Measurements from ENCODE around the gene FBLIM1.
"Not testable (repeated sequence)": the region's sequence is repeated elsewhere in the genome, so short reads cannot be mapped to it uniquely, and the experiment has no call there.

The FBLIM1 gene

DNA sequence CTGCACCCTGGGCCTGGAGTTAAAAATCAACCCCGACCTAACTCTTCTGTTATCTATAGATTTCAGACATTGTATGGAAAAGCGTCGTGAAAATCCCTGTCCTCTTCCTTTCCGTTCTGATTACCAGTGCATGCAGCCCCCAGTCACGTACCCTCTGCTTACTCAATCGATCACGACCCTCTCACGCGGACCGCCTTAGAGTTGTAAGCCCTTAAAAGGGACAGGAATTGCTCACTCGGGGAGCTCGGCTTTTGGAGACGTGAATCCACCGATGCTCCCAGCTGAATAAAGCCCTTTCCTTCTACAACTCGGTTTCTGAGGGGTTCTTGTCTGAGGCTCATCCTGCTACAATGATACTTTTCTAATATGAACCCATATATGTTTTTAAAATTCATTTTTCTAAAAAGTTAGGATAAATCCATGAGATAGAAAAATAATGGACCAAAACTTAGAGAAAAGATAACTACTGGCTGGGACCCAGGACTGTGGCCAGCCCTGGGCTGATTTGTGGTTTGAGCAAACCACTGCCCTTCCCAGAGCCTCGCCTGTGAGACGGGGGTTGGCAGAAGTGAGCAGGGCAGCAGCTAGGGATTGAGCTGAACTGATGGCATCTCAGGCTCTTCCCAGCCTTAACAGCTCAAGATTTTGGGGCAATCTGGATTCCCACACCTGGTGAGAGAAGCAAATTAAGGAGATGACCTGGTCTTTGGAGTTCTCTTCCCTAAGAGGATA lies 43.8 kb downstream of the FBLIM1 start:
- no peaks in the 10 kb centered on the region for H3K27me3 ChIP-seq (ENCODE audit: low read length)

GRCh38 chr1:15803380-15803779 lies 44.8 kb downstream of the FBLIM1 start:
- no peak overlapping the region for H3K9ac ChIP-seq (ENCODE audit: low read length)
- no peaks in the 10 kb centered on the region for H3K79me2 ChIP-seq (ENCODE audit: insufficient read depth, low read length)
- no peaks in the 10 kb centered on the region for H3K9me3 ChIP-seq (ENCODE audit: insufficient read depth, low read length)
- no peak overlapping the region for H3K27ac ChIP-seq (ENCODE audit: low read depth, low read length)
- H3F3A ChIP-seq (ENCODE audit: insufficient read depth) = no peaks in the 10 kb centered on the region
- no peak overlapping the region for H3K4me3 ChIP-seq (ENCODE audit: insufficient read depth, low read length, poor library complexity, severe bottlenecking)
- no peak overlapping the region for H3K4me2 ChIP-seq (ENCODE audit: low read depth, low read length, poor library complexity, severe bottlenecking)
- no peaks in the 10 kb centered on the region for H3K9me2 ChIP-seq (replicated peaks; ENCODE audit: insufficient read depth, low read length)
- no peak for TF ChIP-seq EZH2phosphoT487 (conservative IDR thresholded peaks at IDR 0.05; ENCODE audit: low read length)
- TF ChIP-seq, protein P1, sequence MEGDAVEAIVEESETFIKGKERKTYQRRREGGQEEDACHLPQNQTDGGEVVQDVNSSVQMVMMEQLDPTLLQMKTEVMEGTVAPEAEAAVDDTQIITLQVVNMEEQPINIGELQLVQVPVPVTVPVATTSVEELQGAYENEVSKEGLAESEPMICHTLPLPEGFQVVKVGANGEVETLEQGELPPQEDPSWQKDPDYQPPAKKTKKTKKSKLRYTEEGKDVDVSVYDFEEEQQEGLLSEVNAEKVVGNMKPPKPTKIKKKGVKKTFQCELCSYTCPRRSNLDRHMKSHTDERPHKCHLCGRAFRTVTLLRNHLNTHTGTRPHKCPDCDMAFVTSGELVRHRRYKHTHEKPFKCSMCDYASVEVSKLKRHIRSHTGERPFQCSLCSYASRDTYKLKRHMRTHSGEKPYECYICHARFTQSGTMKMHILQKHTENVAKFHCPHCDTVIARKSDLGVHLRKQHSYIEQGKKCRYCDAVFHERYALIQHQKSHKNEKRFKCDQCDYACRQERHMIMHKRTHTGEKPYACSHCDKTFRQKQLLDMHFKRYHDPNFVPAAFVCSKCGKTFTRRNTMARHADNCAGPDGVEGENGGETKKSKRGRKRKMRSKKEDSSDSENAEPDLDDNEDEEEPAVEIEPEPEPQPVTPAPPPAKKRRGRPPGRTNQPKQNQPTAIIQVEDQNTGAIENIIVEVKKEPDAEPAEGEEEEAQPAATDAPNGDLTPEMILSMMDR (IDR thresholded peaks at IDR 0.05; ENCODE audit: insufficient read depth, low read length, poor library complexity, severe bottlenecking) = no peak
- H2AFZ ChIP-seq (ENCODE audit: low read depth, low read length, severe bottlenecking) = no peak overlapping the region
- no peaks in the 10 kb centered on the region for H3K27me3 ChIP-seq (ENCODE audit: low read length)
- no peaks in the 10 kb centered on the region for H3K36me3 ChIP-seq (ENCODE audit: low read length)
- H4K20me1 ChIP-seq (ENCODE audit: low read depth, low read length) = no peaks in the 10 kb centered on the region

More for the DNA sequence above, 43.8 kb downstream of the FBLIM1 start:
- H3K27ac ChIP-seq (ENCODE audit: low read depth, low read length) = no peak overlapping the region
- H3K9ac ChIP-seq (ENCODE audit: low read length) = no peak overlapping the region
- no peaks in the 10 kb centered on the region for H3F3A ChIP-seq (ENCODE audit: insufficient read depth)
- TF ChIP-seq, protein P1 (IDR thresholded peaks at IDR 0.05; ENCODE audit: insufficient read depth, low read length, poor library complexity, severe bottlenecking) = no peak
- TF ChIP-seq EZH2phosphoT487 (conservative IDR thresholded peaks at IDR 0.05; ENCODE audit: low read length) = no peak
- no peaks in the 10 kb centered on the region for H3K9me2 ChIP-seq (replicated peaks; ENCODE audit: insufficient read depth, low read length)
- H3K9me3 ChIP-seq (ENCODE audit: insufficient read depth, low read length) = no peaks in the 10 kb centered on the region
- H2AFZ ChIP-seq (ENCODE audit: low read depth, low read length, severe bottlenecking) = no peak overlapping the region
- no peaks in the 10 kb centered on the region for H3K36me3 ChIP-seq (ENCODE audit: low read length)
- H3K79me2 ChIP-seq (ENCODE audit: insufficient read depth, low read length) = no peaks in the 10 kb centered on the region
- no peaks in the 10 kb centered on the region for H4K20me1 ChIP-seq (ENCODE audit: low read depth, low read length)
- H3K4me3 ChIP-seq (ENCODE audit: insufficient read depth, low read length, poor library complexity, severe bottlenecking) = no peak overlapping the region
- H3K4me2 ChIP-seq (ENCODE audit: low read depth, low read length, poor library complexity, severe bottlenecking) = no peak overlapping the region

GRCh38 chr1:15804060-15804459 lies 45.5 kb downstream of the FBLIM1 start:
- Histone ChIP-seq H3K36me3 (ENCODE audit: low read length) (no peaks in the 10 kb centered on the region), H3K27me3 (ENCODE audit: low read length) (no peaks in the 10 kb centered on the region), H3K4me2 (ENCODE audit: low read depth, low read length, poor library complexity, severe bottlenecking) (no peak overlapping the region), H3K79me2 (ENCODE audit: insufficient read depth, low read length) (no peaks in the 10 kb centered on the region), H4K20me1 (ENCODE audit: low read depth, low read length) (no peaks in the 10 kb centered on the region), H3K4me3 (ENCODE audit: insufficient read depth, low read length, poor library complexity, severe bottlenecking) (no peak overlapping the region), H3K27ac (ENCODE audit: low read depth, low read length) (no peak overlapping the region), H3K9me3 (ENCODE audit: insufficient read depth, low read length) (no peaks in the 10 kb centered on the region), H3F3A (ENCODE audit: insufficient read depth) (no peaks in the 10 kb centered on the region), H3K9me2 (replicated peaks; ENCODE audit: insufficient read depth, low read length) (no peaks in the 10 kb centered on the region), H2AFZ (ENCODE audit: low read depth, low read length, severe bottlenecking) (no peak overlapping the region), H3K9ac (ENCODE audit: low read length) (no peak overlapping the region)
- no peak for TF ChIP-seq EZH2phosphoT487 (conservative IDR thresholded peaks at IDR 0.05; ENCODE audit: low read length)

GRCh38 chr1:15807121-15807520 lies 48.5 kb downstream of the FBLIM1 start:
- H3K27ac ChIP-seq (ENCODE audit: low read depth, low read length) = no peak overlapping the region

GRCh38 chr1:15807549-15807948 lies 49.0 kb downstream of the FBLIM1 start, which contains the start of gene UQCRHL:
UQCRHL (minus strand) TSS chr1:15807649; CDS start chr1:15807649, 0 bp downstream.
- not testable (repeated sequence) for H4K20me1 ChIP-seq (ENCODE audit: low read depth, low read length); H3K9me2 ChIP-seq (replicated peaks; ENCODE audit: insufficient read depth, low read length); H3K27me3 ChIP-seq (ENCODE audit: low read length); H3F3A ChIP-seq (ENCODE audit: insufficient read depth); H3K27ac ChIP-seq (ENCODE audit: low read depth, low read length); H3K4me3 ChIP-seq (ENCODE audit: insufficient read depth, low read length, poor library complexity, severe bottlenecking); H3K9ac ChIP-seq (ENCODE audit: low read length); H3K79me2 ChIP-seq (ENCODE audit: insufficient read depth, low read length); H3K9me3 ChIP-seq (ENCODE audit: insufficient read depth, low read length); H3K36me3 ChIP-seq (ENCODE audit: low read length); H3K4me2 ChIP-seq (ENCODE audit: low read depth, low read length, poor library complexity, severe bottlenecking); H2AFZ ChIP-seq (ENCODE audit: low read depth, low read length, severe bottlenecking)

More at GRCh38 chr1:15807121-15807520, 48.5 kb downstream of the FBLIM1 start:
- Histone ChIP-seq H3K27me3 (ENCODE audit: low read length) (no peaks in the 10 kb centered on the region), H3F3A (ENCODE audit: insufficient read depth) (no peaks in the 10 kb centered on the region), H4K20me1 (ENCODE audit: low read depth, low read length) (no peaks in the 10 kb centered on the region), H3K9me3 (ENCODE audit: insufficient read depth, low read length) (no peaks in the 10 kb centered on the region), H3K4me2 (ENCODE audit: low read depth, low read length, poor library complexity, severe bottlenecking) (no peak overlapping the region), H3K79me2 (ENCODE audit: insufficient read depth, low read length) (no peaks in the 10 kb centered on the region), H2AFZ (ENCODE audit: low read depth, low read length, severe bottlenecking) (no peak overlapping the region), H3K36me3 (ENCODE audit: low read length) (no peaks in the 10 kb centered on the region), H3K4me3 (ENCODE audit: insufficient read depth, low read length, poor library complexity, severe bottlenecking) (no peak overlapping the region), H3K9ac (ENCODE audit: low read length) (no peak overlapping the region), H3K9me2 (replicated peaks; ENCODE audit: insufficient read depth, low read length) (no peaks in the 10 kb centered on the region)
- TF ChIP-seq, protein P1 (IDR thresholded peaks at IDR 0.05; ENCODE audit: insufficient read depth, low read length, poor library complexity, severe bottlenecking) = no peak
- TF ChIP-seq EZH2phosphoT487 (conservative IDR thresholded peaks at IDR 0.05; ENCODE audit: low read length) = no peak

All from SU-DHL-6 (cell line).